Activated CD4-positive, alpha-beta T cell treated with anti-CD3 and anti-CD28 coated beads, Interleukin-2, amount 10 ng/mL, durations not matched to agents 7 days and 5 days (primary cell): Measurements from ENCODE around the gene DOCK7. TPM values are rescaled to one million over a fixed set of nuclear protein-coding genes. Genes with fewer than 3 reads are reported as not detected.
"Not testable (repeated sequence)": the region's sequence is repeated elsewhere in the genome, so short reads cannot be mapped to it uniquely, and the experiment has no call there.

ENCODE experiments used
- CTCF ChIA-PET: fragments of 350-600 bp; sonication (Branson Sonifier 250); formaldehyde crosslinking; loops from one replicate; lab custom pipeline; 2021; ENCODE audit warnings: antibody characterized with exemption; lab: Charles Lee
- POLR2A ChIA-PET: fragments of 350-600 bp; sonication (Branson Sonifier 250); formaldehyde crosslinking; loops from one replicate; lab custom pipeline; 2021; ENCODE audit warnings: antibody characterized with exemption; lab: Charles Lee
- DNase-seq: peaks from one replicate; pipeline ENCODE4 v3.0.0-alpha.2; 2020
- H3K27ac Mint-ChIP-seq: one replicate; pipeline ENCODE4 v1.8.0; 2021; ENCODE audit warnings: mild to moderate bottlenecking, moderate library complexity, mixed read lengths
- H3K27me3 Mint-ChIP-seq: one replicate; pipeline ENCODE4 v1.8.0; 2021; ENCODE audit warnings: mixed read lengths
- H3K36me3 Mint-ChIP-seq: one replicate; pipeline ENCODE4 v1.8.0; 2021; ENCODE audit warnings: low read depth, mixed read lengths
- H3K4me1 Mint-ChIP-seq: one replicate; pipeline ENCODE4 v1.8.0; 2021; ENCODE audit warnings: mixed read lengths
- H3K4me3 Mint-ChIP-seq: one replicate; pipeline ENCODE4 v1.8.0; 2021; ENCODE audit warnings: mild to moderate bottlenecking, moderate library complexity, mixed read lengths
- H3K9me3 Mint-ChIP-seq: one replicate; pipeline ENCODE4 v1.8.0; 2021; ENCODE audit warnings: mixed read lengths
- total RNA-seq, 2 experiments: library from RNA; stranded (reverse); gene quantifications; one replicate each; pipeline ENCODE4 v1.2.3, GENCODE V29; 2021

The DOCK7 gene
- total RNA-seq, 2 experiments from 2014 or later = 5.0 to 7.5 TPM

DNA sequence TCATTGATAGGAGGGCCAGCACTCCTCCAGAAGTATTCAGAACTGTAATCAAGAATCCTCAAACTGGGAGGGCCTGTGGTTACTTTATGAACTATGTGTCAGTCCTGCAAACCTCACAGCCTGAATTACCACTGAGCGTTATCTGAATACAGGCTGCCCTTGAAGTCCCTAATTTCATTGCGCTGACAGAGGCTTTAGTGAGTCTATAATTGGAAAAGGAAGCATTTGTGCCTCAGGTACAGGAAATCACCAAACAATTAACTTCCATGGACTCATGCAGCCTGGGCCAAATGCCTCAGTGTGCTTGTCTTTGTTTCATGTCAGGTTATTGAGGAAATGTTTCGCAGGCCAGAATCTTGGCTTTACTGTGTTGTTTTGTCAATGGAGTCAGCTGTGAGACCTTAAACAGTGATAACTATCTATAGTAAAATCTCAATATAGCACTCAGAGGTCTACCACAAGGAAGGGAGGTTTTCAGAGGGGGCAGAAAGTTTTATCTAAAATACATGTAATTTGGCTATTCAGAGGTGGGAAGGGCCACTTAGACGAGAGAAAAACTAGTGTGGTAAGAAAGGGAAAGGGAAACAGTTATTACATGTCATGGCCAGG is 32.9 kb upstream of the DOCK7 start:
- POLR2A ChIA-PET = no interaction called here
- Mint-ChIP-seq H3K27ac (no peak overlapping the region), H3K9me3 (no peaks in the 10 kb centered on the region), H3K27me3 (peaks cover 2% of the 10 kb centered on the region), H3K4me3 (no peak overlapping the region), H3K4me1 (peaks cover 6% of the 10 kb centered on the region), H3K36me3 (no peaks in the 10 kb centered on the region)
- no peak for DNase-seq
- CTCF ChIA-PET = interaction anchor here (0.6 to 1.2 kb wide), 3 partner anchors 24 to 259 kb away, joined by 3 to 4 read pairs (median 4); no protein-coding TSS in a partner anchor

DNA sequence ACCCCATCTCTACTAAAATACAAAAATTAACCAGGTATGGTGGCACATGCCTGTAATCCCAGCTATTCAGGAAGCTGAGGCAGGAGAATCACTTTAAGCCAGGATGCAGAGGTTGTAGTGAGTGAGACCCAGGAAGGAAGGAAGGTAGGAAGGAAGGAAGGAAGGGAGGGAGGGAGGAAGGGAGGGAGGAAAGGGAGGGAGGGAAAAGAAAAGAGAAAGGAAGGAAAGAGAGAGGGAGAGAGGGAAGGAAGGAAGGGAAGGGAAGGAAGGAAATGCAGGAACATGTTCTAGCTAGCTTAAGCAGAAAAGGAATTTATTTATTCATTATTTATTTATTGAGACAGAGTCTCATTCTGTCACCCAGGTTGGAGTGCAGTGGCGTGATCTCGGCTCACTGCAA is 30.2 kb upstream of the DOCK7 start:
- H3K27ac Mint-ChIP-seq, H3K9me3 Mint-ChIP-seq, POLR2A ChIA-PET, DNase-seq, H3K36me3 Mint-ChIP-seq, CTCF ChIA-PET, H3K27me3 Mint-ChIP-seq, H3K4me1 Mint-ChIP-seq, H3K4me3 Mint-ChIP-seq: not testable (repeated sequence)

DNA sequence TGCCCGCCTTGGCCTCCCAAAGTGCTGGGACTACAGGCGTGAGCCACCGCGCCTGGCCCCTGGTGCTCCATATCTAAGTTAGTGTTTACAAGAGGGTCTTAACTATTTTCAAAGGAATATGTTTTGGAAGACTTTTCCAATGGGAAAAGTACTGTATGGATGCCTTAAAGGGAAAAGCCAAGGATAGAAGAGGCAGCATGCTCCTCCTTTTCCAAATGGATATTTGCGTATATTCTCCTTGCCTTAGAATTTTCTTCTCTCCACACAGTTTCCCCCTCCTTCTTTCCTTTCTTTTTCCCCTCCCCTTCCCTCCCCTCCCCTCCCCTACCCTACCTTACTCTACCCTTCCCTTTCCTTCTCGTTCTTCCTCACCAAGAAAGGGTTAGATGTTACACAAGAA is 29.3 kb upstream of the DOCK7 start:
- ChIA-PET CTCF (no interaction called here), POLR2A (no interaction called here)
- Mint-ChIP-seq H3K27me3 (no peaks in the 10 kb centered on the region), H3K27ac (no peak overlapping the region), H3K36me3 (no peaks in the 10 kb centered on the region), H3K9me3 (no peaks in the 10 kb centered on the region), H3K4me3 (no peak overlapping the region), H3K4me1 (no peaks in the 10 kb centered on the region)
- no peak for DNase-seq

GRCh38 chr1:62716397-62716796 is 28.2 kb upstream of the DOCK7 start:
- Mint-ChIP-seq H3K4me1 (no peaks in the 10 kb centered on the region), H3K27ac (no peak overlapping the region), H3K9me3 (no peaks in the 10 kb centered on the region), H3K36me3 (no peaks in the 10 kb centered on the region), H3K4me3 (no peak overlapping the region), H3K27me3 (no peaks in the 10 kb centered on the region)
- ChIA-PET CTCF (no interaction called here), POLR2A (interaction anchor here (0.6 kb wide), 1 partner anchor 777 kb away, joined by 3 read pairs; no protein-coding TSS in a partner anchor)
- DNase-seq = no peak

- H3K27ac Mint-ChIP-seq = no peak overlapping the region
- no peaks in the 10 kb centered on the region for H3K9me3 Mint-ChIP-seq
- no peaks in the 10 kb centered on the region for H3K27me3 Mint-ChIP-seq
- no peak overlapping the region for H3K4me3 Mint-ChIP-seq
- POLR2A ChIA-PET = no interaction called here
- H3K36me3 Mint-ChIP-seq = no peaks in the 10 kb centered on the region
- CTCF ChIA-PET = interaction anchor here (1.4 kb wide), 1 partner anchor 14 kb away, joined by 3 read pairs; no protein-coding TSS in a partner anchor
- no peak for DNase-seq
- H3K4me1 Mint-ChIP-seq = no peaks in the 10 kb centered on the region
Measured at GRCh38 chr1:62712336-62713243, 24.4 kb upstream of the DOCK7 start.

DNA sequence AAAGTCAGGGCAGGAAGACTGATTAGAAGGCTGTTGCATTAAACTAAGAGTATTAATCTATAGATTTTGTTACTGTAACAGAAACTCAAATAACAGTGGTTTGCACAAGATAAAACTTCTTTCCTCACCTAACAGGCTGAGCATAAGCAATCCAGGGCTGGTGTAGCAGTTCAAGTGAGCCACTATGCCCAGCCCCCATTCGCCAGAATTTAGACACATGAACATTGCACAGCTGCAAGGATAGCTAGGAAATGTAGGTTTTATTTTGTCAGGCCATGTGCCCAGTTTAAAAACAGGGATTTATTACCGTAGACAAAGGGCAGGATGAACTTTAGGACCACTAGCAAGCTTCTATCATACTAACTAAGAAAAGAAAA is 19.5 kb upstream of the DOCK7 start:
- H3K27me3 Mint-ChIP-seq = peaks cover 3% of the 10 kb centered on the region
- no peak for DNase-seq
- no peaks in the 10 kb centered on the region for H3K4me1 Mint-ChIP-seq
- H3K4me3 Mint-ChIP-seq = no peak overlapping the region
- H3K27ac Mint-ChIP-seq = no peak overlapping the region
- ChIA-PET CTCF (no interaction called here), POLR2A (no interaction called here)
- no peaks in the 10 kb centered on the region for H3K9me3 Mint-ChIP-seq
- H3K36me3 Mint-ChIP-seq = no peaks in the 10 kb centered on the region

- H3K27me3 Mint-ChIP-seq = peaks cover 3% of the 10 kb centered on the region
Measured at GRCh38 chr1:62706985-62707743, 19.0 kb upstream of the DOCK7 start.

GRCh38 chr1:62698161-62698560 is 10.0 kb upstream of the DOCK7 start:
- H3K27ac Mint-ChIP-seq, H3K27me3 Mint-ChIP-seq, POLR2A ChIA-PET, H3K36me3 Mint-ChIP-seq, H3K4me3 Mint-ChIP-seq, H3K9me3 Mint-ChIP-seq, DNase-seq, CTCF ChIA-PET, H3K4me1 Mint-ChIP-seq: not testable (repeated sequence)

More at GRCh38 chr1:62706985-62707743, 19.0 kb upstream of the DOCK7 start:
- Mint-ChIP-seq H3K36me3 (no peaks in the 10 kb centered on the region), H3K4me3 (no peak overlapping the region), H3K4me1 (no peaks in the 10 kb centered on the region), H3K9me3 (no peaks in the 10 kb centered on the region), H3K27ac (no peak overlapping the region)
- ChIA-PET POLR2A (no interaction called here), CTCF (no interaction called here)
- no peak for DNase-seq

DNA sequence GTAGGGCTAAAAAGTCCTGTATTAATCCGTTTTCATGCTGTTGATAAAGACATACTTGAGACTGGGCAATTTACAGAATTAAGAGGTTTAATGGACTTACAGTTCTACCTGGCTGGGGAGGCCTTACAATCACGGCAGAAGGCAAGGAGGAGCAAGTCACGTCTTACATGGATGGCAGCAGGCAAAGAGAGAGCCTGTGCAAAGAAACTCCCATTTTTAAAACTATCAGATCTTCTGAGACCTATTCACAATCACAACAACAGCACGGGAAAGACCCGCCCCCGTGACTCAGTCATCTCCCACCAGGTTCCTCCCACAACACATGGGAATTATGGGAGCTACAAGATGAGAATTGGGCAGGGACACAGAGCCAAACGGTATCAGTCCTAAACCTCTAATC is 6.3 kb upstream of the DOCK7 start:
- H3K4me1 Mint-ChIP-seq, H3K27ac Mint-ChIP-seq, POLR2A ChIA-PET, H3K9me3 Mint-ChIP-seq, CTCF ChIA-PET, H3K36me3 Mint-ChIP-seq, H3K27me3 Mint-ChIP-seq, DNase-seq, H3K4me3 Mint-ChIP-seq: not testable (repeated sequence)

DNA sequence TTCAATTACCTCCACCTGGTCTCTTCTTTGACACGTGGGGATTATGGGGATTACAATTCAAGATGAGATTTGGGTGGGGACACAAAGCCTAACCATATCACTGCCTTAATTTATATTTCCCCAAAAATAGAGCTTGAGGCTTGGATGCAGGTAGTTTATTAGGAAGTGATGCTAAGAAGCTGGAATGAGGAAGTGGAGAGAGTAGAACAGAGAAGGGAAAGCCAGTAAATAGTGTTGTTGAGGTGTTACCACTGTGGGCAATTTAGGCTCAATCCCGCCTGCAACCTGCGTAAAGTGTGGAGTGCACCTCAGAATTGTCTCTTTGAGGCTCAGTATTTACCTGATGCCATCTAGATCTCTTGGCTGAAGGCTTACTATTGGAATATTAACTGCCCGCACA is 4.9 kb upstream of the DOCK7 start:
- Mint-ChIP-seq H3K9me3 (no peaks in the 10 kb centered on the region), H3K36me3 (no peaks in the 10 kb centered on the region), H3K4me1 (peaks cover 9% of the 10 kb centered on the region), H3K27me3 (no peaks in the 10 kb centered on the region), H3K4me3 (no peak overlapping the region), H3K27ac (no peak overlapping the region)
- CTCF ChIA-PET = interaction anchor here (0.6 to 1.2 kb wide), 2 partner anchors 88 to 160 kb away, joined by 3 to 4 read pairs; no protein-coding TSS in a partner anchor
- POLR2A ChIA-PET = no interaction called here
- DNase-seq = no peak

- H3K27ac Mint-ChIP-seq = no peak overlapping the region
- no peak overlapping the region for H3K4me3 Mint-ChIP-seq
- H3K27me3 Mint-ChIP-seq = no peaks in the 10 kb centered on the region
- peaks cover 14% of the 10 kb centered on the region for H3K4me1 Mint-ChIP-seq
- CTCF ChIA-PET = no interaction called here
- H3K9me3 Mint-ChIP-seq = no peaks in the 10 kb centered on the region
- H3K36me3 Mint-ChIP-seq = no peaks in the 10 kb centered on the region
- DNase-seq = no peak
- POLR2A ChIA-PET = no interaction called here
Measured at GRCh38 chr1:62691062-62691844, 3.1 kb upstream of the DOCK7 start.

DNA sequence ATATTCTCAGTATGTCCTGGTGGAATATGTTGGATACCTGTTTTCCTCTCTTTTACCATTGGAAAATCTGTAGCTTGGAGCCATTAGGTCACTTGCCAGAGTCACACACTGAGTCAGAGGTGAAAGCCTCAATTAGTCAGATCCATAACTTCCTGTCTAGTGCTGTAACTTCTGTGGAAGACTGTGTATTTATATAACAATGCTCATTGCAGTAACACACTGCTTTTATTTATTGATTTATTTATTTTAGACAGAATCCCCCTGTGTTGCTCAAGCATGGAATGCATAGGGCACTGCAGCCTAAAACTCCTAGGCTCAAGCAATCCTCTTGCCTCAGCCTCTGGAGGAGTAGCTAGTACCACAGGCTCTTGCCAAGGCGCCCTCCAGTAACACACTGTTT is 1.3 kb upstream of the DOCK7 start:
- ChIA-PET CTCF (interaction anchor here (0.9 kb wide), 1 partner anchor 56 kb away, joined by 4 read pairs; no protein-coding TSS in a partner anchor), POLR2A (no interaction called here)
- Mint-ChIP-seq H3K27ac (no peak overlapping the region), H3K4me3 (no peak overlapping the region), H3K36me3 (no peaks in the 10 kb centered on the region), H3K4me1 (peaks cover 18% of the 10 kb centered on the region), H3K9me3 (no peaks in the 10 kb centered on the region), H3K27me3 (no peaks in the 10 kb centered on the region)
- DNase-seq = no peak
